Fibroblast of the aortic adventitia (primary cell): ENCODE measurements around the gene RAPGEF3. TPM values are rescaled to one million over a fixed set of nuclear protein-coding genes. Genes with fewer than 3 reads are reported as not detected.
A peak's percentile ranks its signal among the peaks of the same experiment; 100 is the strongest.

Experiments
- DNase-seq: peaks from one replicate; pipeline ENCODE4 v3.0.0-alpha.2; 2010; ENCODE audit warnings: low read depth
- H3K4me3 ChIP-seq: 2 replicates; pipeline ENCODE4 v1.5.1; 2011; ENCODE audit warnings: low read depth, mild to moderate bottlenecking, control low read depth, low read length, moderate library complexity
- total RNA-seq: library from RNA; depleted of rRNA; stranded (reverse); fragments of >200 nt; gene quantifications from 2 replicates; pipeline ENCODE4 v1.2.3, GENCODE V29; 2012; ENCODE audit warnings: low replicate concordance
- TF ChIP-seq, protein P1 (sequence below): IDR thresholded peaks from 2 replicates; pipeline ENCODE4 v1.5.1; 2011; ENCODE audit warnings: mild to moderate bottlenecking, low read length, control low read depth, inconsistent platforms; ENCODE audit not compliant: insufficient read depth

RAPGEF3 gene
- total RNA-seq, 1 donor = 5.2 TPM

- no peak overlapping the region for H3K4me3 ChIP-seq
- DNase-seq = peak; percentile 59
- TF ChIP-seq, protein P1, sequence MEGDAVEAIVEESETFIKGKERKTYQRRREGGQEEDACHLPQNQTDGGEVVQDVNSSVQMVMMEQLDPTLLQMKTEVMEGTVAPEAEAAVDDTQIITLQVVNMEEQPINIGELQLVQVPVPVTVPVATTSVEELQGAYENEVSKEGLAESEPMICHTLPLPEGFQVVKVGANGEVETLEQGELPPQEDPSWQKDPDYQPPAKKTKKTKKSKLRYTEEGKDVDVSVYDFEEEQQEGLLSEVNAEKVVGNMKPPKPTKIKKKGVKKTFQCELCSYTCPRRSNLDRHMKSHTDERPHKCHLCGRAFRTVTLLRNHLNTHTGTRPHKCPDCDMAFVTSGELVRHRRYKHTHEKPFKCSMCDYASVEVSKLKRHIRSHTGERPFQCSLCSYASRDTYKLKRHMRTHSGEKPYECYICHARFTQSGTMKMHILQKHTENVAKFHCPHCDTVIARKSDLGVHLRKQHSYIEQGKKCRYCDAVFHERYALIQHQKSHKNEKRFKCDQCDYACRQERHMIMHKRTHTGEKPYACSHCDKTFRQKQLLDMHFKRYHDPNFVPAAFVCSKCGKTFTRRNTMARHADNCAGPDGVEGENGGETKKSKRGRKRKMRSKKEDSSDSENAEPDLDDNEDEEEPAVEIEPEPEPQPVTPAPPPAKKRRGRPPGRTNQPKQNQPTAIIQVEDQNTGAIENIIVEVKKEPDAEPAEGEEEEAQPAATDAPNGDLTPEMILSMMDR = peak; percentile 56
These were observed 8.6 kb upstream of the RAPGEF3 start for GRCh38 chr12:47767216-47767724.

DNA sequence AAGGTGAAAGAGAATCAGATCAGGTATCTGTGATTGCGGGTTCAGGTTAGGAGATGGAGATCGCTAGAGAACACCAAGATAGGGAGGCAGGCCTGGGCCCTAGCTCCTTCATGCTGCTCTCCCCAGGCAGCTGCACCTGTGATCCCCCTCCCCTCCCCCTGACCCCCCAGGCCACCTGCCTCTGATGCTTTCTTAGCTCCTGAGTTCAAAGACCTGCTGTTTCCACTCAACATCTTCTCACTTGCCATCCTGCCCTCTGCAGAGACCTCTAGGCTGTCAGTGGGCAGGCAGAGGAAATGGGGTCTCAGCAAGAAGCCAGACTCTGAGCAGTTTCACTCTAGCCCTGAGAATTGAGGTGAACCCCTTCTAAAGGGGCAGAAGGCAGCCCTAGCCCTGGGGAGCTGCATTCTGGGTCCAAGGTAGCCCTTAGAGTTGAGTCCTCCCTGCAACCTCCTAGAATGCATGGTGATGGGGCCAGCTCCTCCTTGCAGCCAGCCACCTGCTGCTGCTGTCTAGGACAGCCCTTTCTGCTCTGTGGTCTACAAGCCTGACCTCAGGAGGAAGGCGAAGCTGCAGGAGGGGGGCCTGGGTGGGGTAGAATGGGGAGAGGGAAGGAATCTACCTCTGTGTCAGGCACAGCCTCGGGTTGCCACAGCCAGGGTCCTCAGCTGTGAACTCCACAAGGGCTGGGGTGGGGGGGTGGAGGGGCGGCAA, 8.0 kb upstream of the RAPGEF3 start:
- TF ChIP-seq, protein P1 = no peak
- no peak for DNase-seq
- H3K4me3 ChIP-seq = no peak overlapping the region

DNA sequence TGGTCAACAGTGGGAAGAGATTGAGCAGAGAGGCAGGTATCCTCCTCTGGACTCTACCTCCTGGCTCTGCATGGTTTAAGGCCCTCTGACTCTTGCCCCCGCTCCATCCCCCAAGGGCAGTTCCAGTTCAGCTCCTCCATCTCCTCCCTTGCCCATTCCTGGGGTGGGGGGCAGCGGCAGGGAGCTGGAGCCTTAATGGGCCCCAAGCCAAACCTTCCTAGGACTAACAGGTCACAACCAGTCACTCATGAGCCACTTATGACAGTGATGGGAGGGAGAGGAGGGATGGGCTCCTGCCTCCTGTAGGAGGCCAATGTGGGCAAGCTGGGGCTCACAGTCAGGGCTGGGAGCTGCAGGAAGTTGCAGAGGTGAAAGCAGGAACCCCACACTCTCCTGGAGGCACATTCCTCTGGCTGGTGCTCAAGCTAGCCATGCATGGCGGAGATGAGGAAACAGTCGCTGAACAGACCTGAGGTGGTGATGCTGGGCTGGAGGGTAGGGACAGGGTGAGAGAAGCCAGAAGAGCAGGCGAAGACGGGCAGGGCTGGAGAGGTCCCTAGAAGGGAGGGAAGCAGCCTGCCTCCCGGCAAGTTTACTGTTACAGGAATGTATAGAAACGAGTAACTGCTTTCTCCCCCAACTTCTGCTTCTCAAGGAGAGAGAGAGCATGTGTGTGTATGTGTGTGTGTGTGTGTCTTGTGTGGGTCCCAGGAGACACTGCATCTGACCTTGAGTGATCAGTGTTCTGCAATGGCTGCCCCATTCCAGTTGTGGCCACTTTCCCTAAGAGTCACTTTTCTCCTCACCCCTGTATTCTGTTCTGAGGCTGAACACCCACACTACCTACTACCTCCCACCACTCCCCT, 5.0 kb upstream of the RAPGEF3 start:
- no peak for DNase-seq
- TF ChIP-seq, protein P1 = no peak
- no peak overlapping the region for H3K4me3 ChIP-seq

GRCh38 chr12:47762850-47763465, 4.3 kb upstream of the RAPGEF3 start:
- DNase-seq = no peak
- no peak overlapping the region for H3K4me3 ChIP-seq
- TF ChIP-seq, protein P1 = no peak

- peak overlapping the region; percentile 69 for H3K4me3 ChIP-seq
- TF ChIP-seq, protein P1 = no peak
- DNase-seq = no peak
These were observed 171 bp downstream of the RAPGEF3 start for GRCh38 chr12:47758584-47758833.

- DNase-seq = no peak
- TF ChIP-seq, protein P1 = no peak
- peak overlapping the region; percentile 69 for H3K4me3 ChIP-seq
These were observed 668 bp downstream of the RAPGEF3 start for GRCh38 chr12:47757840-47758583.
